WTC11 (cell line): Measurements from ENCODE around the gene TCF12. TPM values are rescaled to one million over a fixed set of nuclear protein-coding genes. Genes with fewer than 3 reads are reported as not detected.

ENCODE experiments used
- ATAC-seq: fragments of 200-7000 bp; cut with Tn5 transposase; 2 replicates; pipeline ENCODE4 v1.10.0; 2021; ENCODE audit warnings: mild to moderate bottlenecking, moderate library complexity
- CTCF ChIA-PET: fragments of 300-600 bp; sonication (Branson Sonifier 250); formaldehyde crosslinking; loops from one replicate; lab custom pipeline; 2021; ENCODE audit warnings: antibody characterized with exemption; lab: Charles Lee
- POLR2A ChIA-PET: fragments of 350-600 bp; sonication (Branson Sonifier 250); formaldehyde crosslinking; loops from one replicate; lab custom pipeline; 2021; ENCODE audit warnings: antibody characterized with exemption; lab: Charles Lee
- DNase-seq: peaks from one replicate; pipeline ENCODE4 v3.0.0; 2021; ENCODE audit warnings: low spot score
- H3K27ac Mint-ChIP-seq: 2 replicates; pipeline ENCODE4 v1.8.0; 2021; ENCODE audit warnings: mixed read lengths
- H3K27me3 Mint-ChIP-seq: 2 replicates; pipeline ENCODE4 v1.8.0; 2021; ENCODE audit warnings: low read depth, mild to moderate bottlenecking, moderate library complexity, mixed read lengths
- H3K36me3 Mint-ChIP-seq: 2 replicates; pipeline ENCODE4 v1.8.0; 2021; ENCODE audit warnings: mixed read lengths
- H3K4me1 Mint-ChIP-seq: 2 replicates; pipeline ENCODE4 v1.8.0; 2022; ENCODE audit warnings: mixed read lengths
- H3K4me3 Mint-ChIP-seq: 2 replicates; pipeline ENCODE4 v1.8.0; 2021; ENCODE audit warnings: mild to moderate bottlenecking, moderate library complexity, mixed read lengths
- H3K9me3 Mint-ChIP-seq: 2 replicates; pipeline ENCODE4 v1.8.0; 2021; ENCODE audit warnings: mixed read lengths
- ATF1 ChIP-seq: sonication (generic); formaldehyde crosslinking; IDR thresholded peaks from 2 replicates; pipeline ENCODE4 v1.8.1; 2023; ENCODE audit warnings: mild to moderate bottlenecking, moderate library complexity, missing genetic modification reagents
- ESRRA ChIP-seq: sonication (generic); formaldehyde crosslinking; IDR thresholded peaks from 2 replicates; pipeline ENCODE4 v1.8.1; 2022; ENCODE audit warnings: mild to moderate bottlenecking, missing genetic modification reagents, borderline replicate concordance
- ETV6 ChIP-seq: sonication (generic); formaldehyde crosslinking; IDR thresholded peaks from 2 replicates; pipeline ENCODE4 v1.8.1; 2022; ENCODE audit warnings: mild to moderate bottlenecking, missing genetic modification reagents
- FOXK1 ChIP-seq: sonication (generic); formaldehyde crosslinking; IDR thresholded peaks from 2 replicates; pipeline ENCODE4 v1.8.0; 2022; ENCODE audit warnings: mild to moderate bottlenecking, moderate library complexity, missing genetic modification reagents
- GTF2I ChIP-seq: fragments of 250-450 bp; sonication (Bioruptor Pico); conservative IDR thresholded peaks from 2 replicates; pipeline ENCODE4 v1.4.0; 2021; ENCODE audit warnings: mild to moderate bottlenecking
- JAZF1 ChIP-seq: fragments of 250-450 bp; sonication (Bioruptor Pico); IDR thresholded peaks from 2 replicates; pipeline ENCODE4 v1.9.0; 2021; ENCODE audit warnings: moderate library complexity, mild to moderate bottlenecking, inconsistent platforms
- NFE2L1 ChIP-seq: sonication (generic); formaldehyde crosslinking; IDR thresholded peaks from 2 replicates; pipeline ENCODE4 v1.8.1; 2023; ENCODE audit warnings: missing genetic modification reagents
- NFYB ChIP-seq: sonication (generic); formaldehyde crosslinking; conservative IDR thresholded peaks from 2 replicates; pipeline ENCODE4 v1.8.0; 2022; ENCODE audit warnings: low read depth, missing genetic modification reagents
- NR2C2 ChIP-seq: sonication (generic); formaldehyde crosslinking; IDR thresholded peaks from 2 replicates; pipeline ENCODE4 v1.8.0; 2022; ENCODE audit warnings: mild to moderate bottlenecking, missing genetic modification reagents
- TEAD1 ChIP-seq: sonication (generic); formaldehyde crosslinking; IDR thresholded peaks from 2 replicates; pipeline ENCODE4 v1.8.0; 2022; ENCODE audit warnings: mild to moderate bottlenecking, missing genetic modification reagents
- TEAD4 ChIP-seq: sonication (generic); formaldehyde crosslinking; IDR thresholded peaks from 2 replicates; pipeline ENCODE4 v1.8.0; 2022; ENCODE audit warnings: mild to moderate bottlenecking, missing genetic modification reagents
- ZBTB21 ChIP-seq: sonication (generic); formaldehyde crosslinking; IDR thresholded peaks from 2 replicates; pipeline ENCODE4 v1.8.1; 2023; ENCODE audit warnings: mild to moderate bottlenecking, missing genetic modification reagents, borderline replicate concordance
- ZNF263 ChIP-seq: sonication (generic); formaldehyde crosslinking; IDR thresholded peaks from 2 replicates; pipeline ENCODE4 v1.8.1; 2022; ENCODE audit warnings: low read depth, mild to moderate bottlenecking, moderate library complexity, missing genetic modification reagents
- ZNF396 ChIP-seq: fragments of 250-450 bp; sonication (Bioruptor Pico); IDR thresholded peaks from 2 replicates; pipeline ENCODE4 v1.8.0; 2021; ENCODE audit warnings: mild to moderate bottlenecking, moderate library complexity, borderline replicate concordance
- ZNF416 ChIP-seq: fragments of 250-450 bp; sonication (Bioruptor Pico); IDR thresholded peaks from 2 replicates; pipeline ENCODE4 v1.9.0; 2021; ENCODE audit warnings: mild to moderate bottlenecking, inconsistent platforms
- ZNF423 ChIP-seq: fragments of 250-450 bp; sonication (Bioruptor Pico); IDR thresholded peaks from 2 replicates; pipeline ENCODE4 v2.1.2; 2022; ENCODE audit warnings: mild to moderate bottlenecking, moderate library complexity
- total RNA-seq: library from RNA; stranded (reverse); gene quantifications from 3 replicates; pipeline ENCODE4 v1.2.3, GENCODE V29; 2021
- TF ChIP-seq, protein P1 (sequence below): sonication (generic); formaldehyde crosslinking; IDR thresholded peaks from 2 replicates; pipeline ENCODE4 v1.8.1; 2022; ENCODE audit warnings: low read depth, mild to moderate bottlenecking, moderate library complexity, missing genetic modification reagents, borderline replicate concordance
- TF ChIP-seq, protein P2 (sequence below): fragments of 250-450 bp; sonication (Bioruptor Pico); IDR thresholded peaks from 2 replicates; pipeline ENCODE4 v1.8.0; 2021; ENCODE audit warnings: mild to moderate bottlenecking
- TF ChIP-seq, protein P3 (sequence below): sonication (generic); formaldehyde crosslinking; IDR thresholded peaks from 2 replicates; pipeline ENCODE4 v1.8.1; 2022; ENCODE audit warnings: mild to moderate bottlenecking, missing genetic modification reagents, moderate library complexity, borderline replicate concordance
- TF ChIP-seq, protein P4 (sequence below): sonication (generic); formaldehyde crosslinking; IDR thresholded peaks from 2 replicates; pipeline ENCODE4 v1.8.1; 2023; ENCODE audit warnings: mild to moderate bottlenecking, missing genetic modification reagents, moderate library complexity
- TF ChIP-seq, protein P5 (sequence below): sonication (generic); formaldehyde crosslinking; IDR thresholded peaks from 2 replicates; pipeline ENCODE4 v1.8.1; 2022; ENCODE audit warnings: low read depth, missing genetic modification reagents, borderline replicate concordance
- TF ChIP-seq, protein P6 (sequence below): sonication (generic); formaldehyde crosslinking; IDR thresholded peaks from 2 replicates; pipeline ENCODE4 v1.8.1; 2023; ENCODE audit warnings: mild to moderate bottlenecking, missing genetic modification reagents, moderate library complexity

Gene TCF12
- total RNA-seq, 1 experiment from 2014 or later = 73.2 TPM

DNA sequence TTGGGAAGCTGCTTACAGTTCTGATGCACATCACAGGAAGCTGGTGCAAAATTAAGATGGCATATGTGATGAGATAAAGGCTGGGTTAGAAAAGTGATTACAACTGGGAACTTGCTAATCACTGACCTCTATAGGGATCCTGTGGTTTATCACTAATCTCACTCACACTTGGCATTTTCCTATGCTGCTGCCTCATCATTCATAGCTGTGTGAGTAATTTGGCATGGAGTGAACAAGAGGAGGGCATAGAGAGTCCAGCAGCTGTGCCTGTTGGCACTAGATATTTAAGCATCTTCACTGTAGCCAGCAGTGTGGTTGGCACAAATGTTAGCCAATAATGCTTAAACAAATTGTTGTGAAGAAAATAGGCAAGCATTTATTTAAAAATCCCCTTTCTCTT is 240.1 kb downstream of the TCF12 start:
- no peak overlapping the region for H3K4me3 Mint-ChIP-seq
- ChIA-PET POLR2A (no interaction called here), CTCF (interaction anchor here (0.6 to 1.0 kb wide), 2 partner anchors 11 to 148 kb away, joined by 3 read pairs; no protein-coding TSS in a partner anchor)
- peaks cover 26% of the 10 kb centered on the region for H3K4me1 Mint-ChIP-seq
- H3K36me3 Mint-ChIP-seq = no peaks in the 10 kb centered on the region; the same call in 1 of the 2 replicates
- H3K27ac Mint-ChIP-seq = no peak overlapping the region
- no peaks in the 10 kb centered on the region for H3K27me3 Mint-ChIP-seq
- no peak for TF ChIP-seq JAZF1 (CRISPR knock-in tag)
- TF ChIP-seq NR2C2 (CRISPR knock-in tag) = no peak
- TF ChIP-seq, protein P1, sequence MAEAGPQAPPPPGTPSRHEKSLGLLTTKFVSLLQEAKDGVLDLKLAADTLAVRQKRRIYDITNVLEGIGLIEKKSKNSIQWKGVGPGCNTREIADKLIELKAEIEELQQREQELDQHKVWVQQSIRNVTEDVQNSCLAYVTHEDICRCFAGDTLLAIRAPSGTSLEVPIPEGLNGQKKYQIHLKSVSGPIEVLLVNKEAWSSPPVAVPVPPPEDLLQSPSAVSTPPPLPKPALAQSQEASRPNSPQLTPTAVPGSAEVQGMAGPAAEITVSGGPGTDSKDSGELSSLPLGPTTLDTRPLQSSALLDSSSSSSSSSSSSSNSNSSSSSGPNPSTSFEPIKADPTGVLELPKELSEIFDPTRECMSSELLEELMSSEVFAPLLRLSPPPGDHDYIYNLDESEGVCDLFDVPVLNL = no peak
- no peak for TF ChIP-seq TEAD4 (CRISPR knock-in tag)
- no peak for TF ChIP-seq ZNF396 (CRISPR knock-in tag)
- H3K9me3 Mint-ChIP-seq = no peaks in the 10 kb centered on the region
- no peak for ATAC-seq
- DNase-seq = no peak

DNA sequence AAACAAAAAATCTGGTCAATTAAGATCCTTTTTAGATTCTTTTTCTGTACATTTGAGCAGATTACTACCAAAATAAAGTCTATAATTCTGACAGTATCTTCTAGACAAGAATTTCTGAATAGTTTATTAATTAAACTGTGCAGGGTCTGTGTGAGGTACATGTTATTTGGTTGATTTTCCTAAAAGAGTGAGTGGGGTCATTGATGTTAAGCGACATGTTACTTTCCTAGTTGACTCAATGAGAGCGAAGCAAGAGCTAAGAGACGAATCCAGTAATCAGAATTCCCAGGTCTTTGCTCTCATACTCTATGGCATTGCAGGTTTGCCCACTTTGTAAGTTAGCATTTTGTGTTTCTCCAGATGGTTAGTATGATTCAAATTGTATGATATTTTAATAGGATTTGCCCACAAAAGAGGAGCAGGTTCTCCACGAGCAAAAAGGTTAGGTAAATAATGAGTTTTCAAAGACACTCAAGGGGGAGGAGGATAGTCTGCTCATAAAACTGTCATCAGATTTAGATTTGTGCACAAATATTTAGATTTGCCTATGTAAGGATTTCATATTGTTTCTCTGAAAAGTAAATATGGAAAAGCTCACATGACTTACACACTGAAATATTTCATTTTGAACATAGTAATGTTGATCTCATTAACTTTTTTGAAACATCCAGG is 240.7 kb downstream of the TCF12 start:
- Mint-ChIP-seq H3K27me3 (no peaks in the 10 kb centered on the region), H3K27ac (peak overlapping the region; percentile 12; the same call in 1 of the 2 replicates), H3K9me3 (no peaks in the 10 kb centered on the region), H3K36me3 (no peaks in the 10 kb centered on the region; the same call in 1 of the 2 replicates), H3K4me3 (no peak overlapping the region), H3K4me1 (peaks cover 28% of the 10 kb centered on the region)
- ChIA-PET POLR2A (interaction anchor here (1.0 kb wide), 1 partner anchor 40 kb away, joined by 3 read pairs; no protein-coding TSS in a partner anchor), CTCF (interaction anchor here (0.9 to 1.0 kb wide), 2 partner anchors 12 to 147 kb away, joined by 3 to 5 read pairs; no protein-coding TSS in a partner anchor)
- ATAC-seq (no peak), DNase-seq (no peak)
- no peak for TF ChIP-seq GTF2I (CRISPR knock-in tag)
- TF ChIP-seq, protein P2, sequence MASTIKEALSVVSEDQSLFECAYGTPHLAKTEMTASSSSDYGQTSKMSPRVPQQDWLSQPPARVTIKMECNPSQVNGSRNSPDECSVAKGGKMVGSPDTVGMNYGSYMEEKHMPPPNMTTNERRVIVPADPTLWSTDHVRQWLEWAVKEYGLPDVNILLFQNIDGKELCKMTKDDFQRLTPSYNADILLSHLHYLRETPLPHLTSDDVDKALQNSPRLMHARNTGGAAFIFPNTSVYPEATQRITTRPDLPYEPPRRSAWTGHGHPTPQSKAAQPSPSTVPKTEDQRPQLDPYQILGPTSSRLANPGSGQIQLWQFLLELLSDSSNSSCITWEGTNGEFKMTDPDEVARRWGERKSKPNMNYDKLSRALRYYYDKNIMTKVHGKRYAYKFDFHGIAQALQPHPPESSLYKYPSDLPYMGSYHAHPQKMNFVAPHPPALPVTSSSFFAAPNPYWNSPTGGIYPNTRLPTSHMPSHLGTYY (CRISPR knock-in tag) = no peak
- no peak for TF ChIP-seq NFE2L1 (CRISPR knock-in tag)
- no peak for TF ChIP-seq ETV6 (CRISPR knock-in tag)
- TF ChIP-seq, protein P3, sequence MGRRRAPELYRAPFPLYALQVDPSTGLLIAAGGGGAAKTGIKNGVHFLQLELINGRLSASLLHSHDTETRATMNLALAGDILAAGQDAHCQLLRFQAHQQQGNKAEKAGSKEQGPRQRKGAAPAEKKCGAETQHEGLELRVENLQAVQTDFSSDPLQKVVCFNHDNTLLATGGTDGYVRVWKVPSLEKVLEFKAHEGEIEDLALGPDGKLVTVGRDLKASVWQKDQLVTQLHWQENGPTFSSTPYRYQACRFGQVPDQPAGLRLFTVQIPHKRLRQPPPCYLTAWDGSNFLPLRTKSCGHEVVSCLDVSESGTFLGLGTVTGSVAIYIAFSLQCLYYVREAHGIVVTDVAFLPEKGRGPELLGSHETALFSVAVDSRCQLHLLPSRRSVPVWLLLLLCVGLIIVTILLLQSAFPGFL = no peak
- no peak for TF ChIP-seq ESRRA (CRISPR knock-in tag)
- TF ChIP-seq FOXK1 (CRISPR knock-in tag) = no peak
- TF ChIP-seq NFYB = no peak

DNA sequence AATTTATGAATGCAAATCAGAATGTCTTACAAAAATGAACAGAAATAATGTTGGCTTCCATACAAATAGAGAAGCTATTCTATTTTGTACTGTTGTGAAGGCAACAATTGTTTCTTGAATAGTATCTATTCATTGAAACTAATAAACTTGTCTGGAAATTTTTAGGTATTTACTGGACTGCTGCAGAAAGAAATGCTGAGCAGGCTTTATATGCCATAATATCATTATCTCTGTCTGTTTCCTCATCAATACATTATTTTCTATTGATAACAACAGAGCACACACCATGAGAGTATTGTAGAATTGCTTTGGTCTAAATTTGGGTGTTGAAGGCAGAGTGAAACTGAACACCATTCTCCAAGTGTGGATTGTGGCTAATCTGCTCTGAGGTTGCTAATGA is 241.3 kb downstream of the TCF12 start:
- ChIA-PET POLR2A (interaction anchor here (1.0 kb wide), 1 partner anchor 39 kb away, joined by 3 read pairs; no protein-coding TSS in a partner anchor), CTCF (interaction anchor here (0.9 kb wide), 1 partner anchor 13 kb away, joined by 5 read pairs; no protein-coding TSS in a partner anchor)
- ATAC-seq = no peak
- H3K4me3 Mint-ChIP-seq = no peak overlapping the region
- DNase-seq = no peak
- no peak for TF ChIP-seq TEAD1 (CRISPR knock-in tag)
- TF ChIP-seq ZNF396 (CRISPR knock-in tag) = no peak
- no peak for TF ChIP-seq ZNF263 (CRISPR knock-in tag)
- TF ChIP-seq ZNF423 (CRISPR knock-in tag) = no peak
- TF ChIP-seq ATF1 (CRISPR knock-in tag) = no peak
- TF ChIP-seq, protein P4, sequence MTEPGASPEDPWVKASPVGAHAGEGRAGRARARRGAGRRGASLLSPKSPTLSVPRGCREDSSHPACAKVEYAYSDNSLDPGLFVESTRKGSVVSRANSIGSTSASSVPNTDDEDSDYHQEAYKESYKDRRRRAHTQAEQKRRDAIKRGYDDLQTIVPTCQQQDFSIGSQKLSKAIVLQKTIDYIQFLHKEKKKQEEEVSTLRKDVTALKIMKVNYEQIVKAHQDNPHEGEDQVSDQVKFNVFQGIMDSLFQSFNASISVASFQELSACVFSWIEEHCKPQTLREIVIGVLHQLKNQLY (CRISPR knock-in tag) = no peak
- TF ChIP-seq ZBTB21 (CRISPR knock-in tag) = no peak
- TF ChIP-seq, protein P5, sequence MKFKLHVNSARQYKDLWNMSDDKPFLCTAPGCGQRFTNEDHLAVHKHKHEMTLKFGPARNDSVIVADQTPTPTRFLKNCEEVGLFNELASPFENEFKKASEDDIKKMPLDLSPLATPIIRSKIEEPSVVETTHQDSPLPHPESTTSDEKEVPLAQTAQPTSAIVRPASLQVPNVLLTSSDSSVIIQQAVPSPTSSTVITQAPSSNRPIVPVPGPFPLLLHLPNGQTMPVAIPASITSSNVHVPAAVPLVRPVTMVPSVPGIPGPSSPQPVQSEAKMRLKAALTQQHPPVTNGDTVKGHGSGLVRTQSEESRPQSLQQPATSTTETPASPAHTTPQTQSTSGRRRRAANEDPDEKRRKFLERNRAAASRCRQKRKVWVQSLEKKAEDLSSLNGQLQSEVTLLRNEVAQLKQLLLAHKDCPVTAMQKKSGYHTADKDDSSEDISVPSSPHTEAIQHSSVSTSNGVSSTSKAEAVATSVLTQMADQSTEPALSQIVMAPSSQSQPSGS (CRISPR knock-in tag) = no peak
- no peak for TF ChIP-seq ZNF416
- TF ChIP-seq, protein P3 = no peak
- TF ChIP-seq, protein P6, sequence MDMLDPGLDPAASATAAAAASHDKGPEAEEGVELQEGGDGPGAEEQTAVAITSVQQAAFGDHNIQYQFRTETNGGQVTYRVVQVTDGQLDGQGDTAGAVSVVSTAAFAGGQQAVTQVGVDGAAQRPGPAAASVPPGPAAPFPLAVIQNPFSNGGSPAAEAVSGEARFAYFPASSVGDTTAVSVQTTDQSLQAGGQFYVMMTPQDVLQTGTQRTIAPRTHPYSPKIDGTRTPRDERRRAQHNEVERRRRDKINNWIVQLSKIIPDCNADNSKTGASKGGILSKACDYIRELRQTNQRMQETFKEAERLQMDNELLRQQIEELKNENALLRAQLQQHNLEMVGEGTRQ = no peak
- TF ChIP-seq, all 79 proteins: peak for 0
- no peaks in the 10 kb centered on the region for H3K9me3 Mint-ChIP-seq
- peaks cover 27% of the 10 kb centered on the region for H3K4me1 Mint-ChIP-seq
- no peaks in the 10 kb centered on the region; the same call in 1 of the 2 replicates for H3K36me3 Mint-ChIP-seq
- H3K27me3 Mint-ChIP-seq = no peaks in the 10 kb centered on the region
- H3K27ac Mint-ChIP-seq = peak overlapping the region; percentile 76
